Neural progenitor cell (in vitro differentiated cells): ENCODE data around the gene RARRES1. TPM values are rescaled to one million over a fixed set of nuclear protein-coding genes. Genes with fewer than 3 reads are reported as not detected.

ENCODE experiments used
- DNase-seq: peaks from one replicate; pipeline ENCODE4 v3.0.0-alpha.2; 2016; ENCODE audit warnings: low spot score
- H2AFZ ChIP-seq: fragments of 200-600 bp; sonication (generic); replicated peaks from 2 replicates; pipeline ENCODE4 v1.6.1; 2016; ENCODE audit warnings: antibody characterized with exemption
- H3F3A ChIP-seq: fragments of 200-600 bp; sonication (generic); 2 replicates; pipeline ENCODE4 v1.6.1; 2016; ENCODE audit warnings: antibody characterized with exemption, low read depth
- H3K27ac ChIP-seq: fragments of 200-600 bp; sonication (generic); 2 replicates; pipeline ENCODE4 v1.5.1; 2016; ENCODE audit warnings: mild to moderate bottlenecking
- H3K27me3 ChIP-seq: fragments of 200-600 bp; sonication (generic); 2 replicates; pipeline ENCODE4 v1.6.1; 2016; ENCODE audit warnings: mild to moderate bottlenecking, moderate library complexity
- H3K36me3 ChIP-seq: fragments of 200-600 bp; sonication (generic); 2 replicates; pipeline ENCODE4 v1.5.1; 2016
- H3K4me1 ChIP-seq: fragments of 200-600 bp; sonication (generic); 2 replicates; pipeline ENCODE4 v1.6.1; 2016; ENCODE audit warnings: mixed run types
- H3K4me2 ChIP-seq: fragments of 200-600 bp; sonication (generic); 2 replicates; pipeline ENCODE4 v1.6.1; 2016
- H3K4me3 ChIP-seq: fragments of 200-600 bp; sonication (generic); 2 replicates; pipeline ENCODE4 v1.5.1; 2016
- H3K79me2 ChIP-seq: fragments of 200-600 bp; sonication (generic); 2 replicates; pipeline ENCODE4 v1.6.1; 2016; ENCODE audit warnings: low read depth
- H3K9ac ChIP-seq: fragments of 200-600 bp; sonication (generic); 2 replicates; pipeline ENCODE4 v1.6.1; 2016
- H3K9me3 ChIP-seq: fragments of 200-600 bp; sonication (generic); 2 replicates; pipeline ENCODE4 v1.5.1; 2016; ENCODE audit warnings: low read depth
- H4K20me1 ChIP-seq: fragments of 200-600 bp; sonication (generic); 2 replicates; pipeline ENCODE4 v1.6.1; 2016; ENCODE audit warnings: low read depth
- H3K27ac Mint-ChIP-seq: 3 replicates; pipeline ENCODE4 v1.8.0; 2021; ENCODE audit warnings: mixed read lengths
- H3K27me3 Mint-ChIP-seq: 2 replicates; pipeline ENCODE4 v1.8.0; 2022; ENCODE audit warnings: low read depth, mild to moderate bottlenecking, inconsistent platforms, moderate library complexity, mixed read lengths; ENCODE audit not compliant: insufficient read depth
- H3K36me3 Mint-ChIP-seq: 3 replicates; pipeline ENCODE4 v1.8.0; 2021; ENCODE audit warnings: mixed read lengths
- H3K4me1 Mint-ChIP-seq: 3 replicates; pipeline ENCODE4 v1.8.0; 2021; ENCODE audit warnings: mixed read lengths
- H3K4me3 Mint-ChIP-seq: 3 replicates; pipeline ENCODE4 v1.8.0; 2021; ENCODE audit warnings: mild to moderate bottlenecking, moderate library complexity, mixed read lengths
- H3K9me3 Mint-ChIP-seq: 3 replicates; pipeline ENCODE4 v1.8.0; 2020; ENCODE audit warnings: mixed read lengths
- EZH2 ChIP-seq: fragments of 200-600 bp; sonication (generic); IDR thresholded peaks from 2 replicates; pipeline ENCODE4 v1.6.1; 2017; ENCODE audit warnings: antibody characterized with exemption, mild to moderate bottlenecking, moderate library complexity
- EZH2phosphoT487 ChIP-seq: fragments of 200-600 bp; sonication (generic); IDR thresholded peaks from 2 replicates; pipeline ENCODE4 v1.6.1; 2017; ENCODE audit warnings: antibody characterized with exemption
- total RNA-seq: library from RNA; depleted of rRNA; stranded (reverse); fragments of >200 nt; gene quantifications from 2 replicates; pipeline ENCODE4 v1.2.3, GENCODE V29; 2015; ENCODE audit warnings: low replicate concordance
- TF ChIP-seq, protein P1 (sequence below): fragments of 200-600 bp; sonication (generic); IDR thresholded peaks from 2 replicates; pipeline ENCODE4 v1.5.1; 2017; ENCODE audit warnings: antibody characterized with exemption, mild to moderate bottlenecking

Gene RARRES1
- total RNA-seq, 1 donor from 2014 or later, result 0.21 TPM

DNA sequence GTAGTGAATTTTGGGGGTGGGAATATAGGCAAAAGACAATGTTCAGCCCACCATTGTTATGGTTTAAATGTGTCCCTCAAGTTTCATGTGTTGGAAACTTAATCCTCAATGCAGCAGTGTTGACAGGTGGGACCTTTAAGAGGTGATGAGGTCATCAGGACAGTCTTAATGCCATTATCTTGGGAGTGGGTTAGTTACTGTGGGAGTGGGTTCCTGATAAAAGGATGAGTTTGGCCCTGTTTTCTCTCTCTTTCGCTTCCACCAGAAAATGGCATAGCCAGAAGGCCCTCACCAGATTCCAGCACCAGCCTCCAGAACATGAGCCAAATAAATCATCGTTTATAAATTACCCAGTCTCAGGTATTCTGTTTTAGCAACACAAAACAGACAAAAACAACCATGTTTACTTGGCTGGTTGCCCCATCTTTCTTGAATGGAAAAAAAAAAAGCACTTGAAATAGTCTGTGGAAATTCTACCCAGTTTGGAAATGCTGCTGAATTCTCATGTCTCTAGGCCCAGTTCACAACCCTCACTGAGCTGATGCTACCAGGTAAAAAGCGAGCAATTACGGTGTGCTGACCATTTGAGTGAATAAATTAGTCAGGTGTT lies 38.6 kb upstream of the RARRES1 start:
- H3K4me2 ChIP-seq, result no peak overlapping the region

DNA sequence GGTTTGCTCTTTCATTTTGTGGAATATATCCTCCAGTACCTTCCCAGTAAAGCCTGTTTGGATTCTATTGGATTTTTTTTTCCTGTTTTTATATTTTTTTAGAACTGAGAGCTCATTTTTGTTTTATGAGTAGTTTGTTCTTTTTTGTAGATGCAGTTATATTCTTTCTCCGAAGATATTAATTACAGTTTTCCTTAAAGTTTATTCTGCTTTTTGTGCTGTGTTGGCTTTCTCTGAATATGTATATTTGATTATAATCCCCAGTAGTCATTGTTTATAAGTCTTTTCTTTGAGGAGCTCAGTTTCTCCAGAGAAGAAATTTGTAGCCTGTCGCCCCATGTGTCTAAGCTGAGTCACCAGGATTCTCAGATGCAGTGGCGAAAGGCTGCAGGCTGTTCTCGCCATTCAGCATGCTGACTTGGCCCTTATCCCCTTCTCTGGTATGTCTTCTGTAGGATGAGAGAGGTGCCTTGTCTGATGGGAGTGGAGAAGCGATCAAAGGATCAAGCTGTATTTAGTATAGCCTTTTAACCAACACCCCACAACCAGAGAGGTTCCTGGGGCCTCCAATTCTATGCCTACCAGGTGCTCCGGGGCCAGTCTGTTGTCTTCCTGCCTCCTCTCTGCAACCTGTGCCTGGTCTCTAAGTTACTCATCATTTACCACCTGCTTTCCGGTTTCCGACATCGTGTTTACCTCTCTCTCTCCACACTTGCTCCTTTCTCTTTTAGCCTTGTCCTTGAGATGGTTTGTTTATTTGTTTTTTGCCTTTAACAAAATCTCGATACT lies 37.9 kb upstream of the RARRES1 start:
- H3K27me3 Mint-ChIP-seq, result peaks cover 2% of the 10 kb centered on the region
- Histone ChIP-seq H3K9ac (no peak overlapping the region), H2AFZ (no peak overlapping the region), H3K79me2 (no peaks in the 10 kb centered on the region), H3K4me2 (no peak overlapping the region), H3F3A (no peaks in the 10 kb centered on the region), H4K20me1 (no peaks in the 10 kb centered on the region), H3K4me1 (peaks cover 11% of the 10 kb centered on the region), H3K4me3 (no peak overlapping the region), H3K9me3 (no peaks in the 10 kb centered on the region), H3K27ac (no peak overlapping the region), H3K27me3 (no peaks in the 10 kb centered on the region), H3K36me3 (no peaks in the 10 kb centered on the region)
- peaks cover 9% of the 10 kb centered on the region for H3K4me1 Mint-ChIP-seq
- no peak for DNase-seq
- H3K36me3 Mint-ChIP-seq, result no peaks in the 10 kb centered on the region
- TF ChIP-seq, protein P1, sequence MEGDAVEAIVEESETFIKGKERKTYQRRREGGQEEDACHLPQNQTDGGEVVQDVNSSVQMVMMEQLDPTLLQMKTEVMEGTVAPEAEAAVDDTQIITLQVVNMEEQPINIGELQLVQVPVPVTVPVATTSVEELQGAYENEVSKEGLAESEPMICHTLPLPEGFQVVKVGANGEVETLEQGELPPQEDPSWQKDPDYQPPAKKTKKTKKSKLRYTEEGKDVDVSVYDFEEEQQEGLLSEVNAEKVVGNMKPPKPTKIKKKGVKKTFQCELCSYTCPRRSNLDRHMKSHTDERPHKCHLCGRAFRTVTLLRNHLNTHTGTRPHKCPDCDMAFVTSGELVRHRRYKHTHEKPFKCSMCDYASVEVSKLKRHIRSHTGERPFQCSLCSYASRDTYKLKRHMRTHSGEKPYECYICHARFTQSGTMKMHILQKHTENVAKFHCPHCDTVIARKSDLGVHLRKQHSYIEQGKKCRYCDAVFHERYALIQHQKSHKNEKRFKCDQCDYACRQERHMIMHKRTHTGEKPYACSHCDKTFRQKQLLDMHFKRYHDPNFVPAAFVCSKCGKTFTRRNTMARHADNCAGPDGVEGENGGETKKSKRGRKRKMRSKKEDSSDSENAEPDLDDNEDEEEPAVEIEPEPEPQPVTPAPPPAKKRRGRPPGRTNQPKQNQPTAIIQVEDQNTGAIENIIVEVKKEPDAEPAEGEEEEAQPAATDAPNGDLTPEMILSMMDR, result no peak
- TF ChIP-seq EZH2phosphoT487, result no peak
- no peak for TF ChIP-seq EZH2
- no peaks in the 10 kb centered on the region for H3K9me3 Mint-ChIP-seq
- no peak overlapping the region for H3K4me3 Mint-ChIP-seq
- no peak overlapping the region for H3K27ac Mint-ChIP-seq

More for the DNA sequence above, 38.6 kb upstream of the RARRES1 start:
- Mint-ChIP-seq H3K27me3 (peaks cover 2% of the 10 kb centered on the region), H3K36me3 (no peaks in the 10 kb centered on the region), H3K4me1 (peaks cover 9% of the 10 kb centered on the region), H3K4me3 (no peak overlapping the region), H3K27ac (no peak overlapping the region), H3K9me3 (no peaks in the 10 kb centered on the region)
- H3K4me3 ChIP-seq, result no peak overlapping the region
- DNase-seq, result no peak
- H4K20me1 ChIP-seq, result no peaks in the 10 kb centered on the region
- H3K9me3 ChIP-seq, result no peaks in the 10 kb centered on the region
- no peak overlapping the region for H3K27ac ChIP-seq
- H2AFZ ChIP-seq, result no peak overlapping the region
- peaks cover 11% of the 10 kb centered on the region for H3K4me1 ChIP-seq
- no peaks in the 10 kb centered on the region for H3F3A ChIP-seq
- H3K27me3 ChIP-seq, result no peaks in the 10 kb centered on the region
- H3K36me3 ChIP-seq, result no peaks in the 10 kb centered on the region
- TF ChIP-seq, protein P1, result no peak
- TF ChIP-seq EZH2 (no peak), EZH2phosphoT487 (no peak)
- H3K9ac ChIP-seq, result no peak overlapping the region
- H3K79me2 ChIP-seq, result no peaks in the 10 kb centered on the region

DNA sequence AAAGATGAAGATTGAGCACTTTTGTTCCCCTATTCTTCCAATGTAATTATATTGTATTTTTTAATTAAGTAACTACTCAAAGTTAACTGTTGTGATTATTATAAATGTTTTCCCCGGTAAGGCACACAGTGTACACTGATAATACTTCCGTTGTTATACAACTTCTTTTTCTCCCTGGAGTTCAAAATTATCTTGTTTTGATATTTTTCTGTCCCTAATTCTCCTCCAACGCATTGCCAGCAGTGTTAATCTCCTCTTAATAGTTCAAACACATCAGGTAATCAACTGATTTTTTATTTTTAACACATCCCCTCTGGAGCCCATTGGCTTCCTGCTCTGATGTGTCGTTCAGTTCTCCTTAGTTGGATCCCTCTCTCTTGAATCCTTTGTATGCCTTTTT lies 37.3 kb upstream of the RARRES1 start:
- no peaks in the 10 kb centered on the region for H3F3A ChIP-seq
- no peaks in the 10 kb centered on the region for H3K27me3 ChIP-seq
- no peaks in the 10 kb centered on the region for H3K36me3 Mint-ChIP-seq
- H3K79me2 ChIP-seq, result no peaks in the 10 kb centered on the region
- H3K36me3 ChIP-seq, result no peaks in the 10 kb centered on the region
- no peak overlapping the region for H2AFZ ChIP-seq
- no peaks in the 10 kb centered on the region for H3K9me3 Mint-ChIP-seq
- peaks cover 11% of the 10 kb centered on the region for H3K4me1 ChIP-seq
- no peak for DNase-seq
- no peak overlapping the region for H3K4me2 ChIP-seq
- no peaks in the 10 kb centered on the region for H4K20me1 ChIP-seq
- no peak overlapping the region for H3K27ac ChIP-seq
- no peak overlapping the region for H3K4me3 Mint-ChIP-seq
- H3K9ac ChIP-seq, result no peak overlapping the region
- H3K9me3 ChIP-seq, result no peaks in the 10 kb centered on the region
- H3K27ac Mint-ChIP-seq, result no peak overlapping the region
- TF ChIP-seq EZH2, result no peak
- TF ChIP-seq, protein P1, result no peak
- no peak for TF ChIP-seq EZH2phosphoT487
- H3K4me3 ChIP-seq, result no peak overlapping the region
- H3K27me3 Mint-ChIP-seq, result peaks cover 2% of the 10 kb centered on the region
- H3K4me1 Mint-ChIP-seq, result peaks cover 9% of the 10 kb centered on the region
